ENCODE results near the gene PRKAR2B.
"Not testable (repeated sequence)": the region's sequence is repeated elsewhere in the genome, so short reads cannot be mapped to it uniquely, and the experiment has no call there.

DNA sequence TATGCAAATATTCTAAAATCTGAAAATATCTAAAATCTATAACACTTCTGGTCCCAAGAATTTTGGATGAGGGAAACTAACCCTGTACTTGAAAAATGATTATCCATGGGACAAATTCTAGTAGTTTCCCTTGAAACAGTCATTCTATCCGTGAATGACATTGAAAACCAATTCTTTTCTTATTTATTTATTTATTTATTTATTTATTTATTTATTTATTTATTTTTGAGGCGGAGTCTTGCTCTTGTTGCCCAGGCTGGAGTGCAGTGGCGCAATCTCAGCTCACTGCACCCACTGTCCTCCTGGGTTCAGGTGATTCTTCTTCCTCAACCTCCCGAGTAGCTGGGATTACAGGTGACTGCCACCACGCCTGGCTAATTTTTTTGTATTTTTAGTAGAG, 99.4 kb downstream of the PRKAR2B start:
- not testable (repeated sequence) for TF ChIP-seq POLR2A (IDR thresholded peaks at IDR 0.05)
- TF ChIP-seq, protein P1, sequence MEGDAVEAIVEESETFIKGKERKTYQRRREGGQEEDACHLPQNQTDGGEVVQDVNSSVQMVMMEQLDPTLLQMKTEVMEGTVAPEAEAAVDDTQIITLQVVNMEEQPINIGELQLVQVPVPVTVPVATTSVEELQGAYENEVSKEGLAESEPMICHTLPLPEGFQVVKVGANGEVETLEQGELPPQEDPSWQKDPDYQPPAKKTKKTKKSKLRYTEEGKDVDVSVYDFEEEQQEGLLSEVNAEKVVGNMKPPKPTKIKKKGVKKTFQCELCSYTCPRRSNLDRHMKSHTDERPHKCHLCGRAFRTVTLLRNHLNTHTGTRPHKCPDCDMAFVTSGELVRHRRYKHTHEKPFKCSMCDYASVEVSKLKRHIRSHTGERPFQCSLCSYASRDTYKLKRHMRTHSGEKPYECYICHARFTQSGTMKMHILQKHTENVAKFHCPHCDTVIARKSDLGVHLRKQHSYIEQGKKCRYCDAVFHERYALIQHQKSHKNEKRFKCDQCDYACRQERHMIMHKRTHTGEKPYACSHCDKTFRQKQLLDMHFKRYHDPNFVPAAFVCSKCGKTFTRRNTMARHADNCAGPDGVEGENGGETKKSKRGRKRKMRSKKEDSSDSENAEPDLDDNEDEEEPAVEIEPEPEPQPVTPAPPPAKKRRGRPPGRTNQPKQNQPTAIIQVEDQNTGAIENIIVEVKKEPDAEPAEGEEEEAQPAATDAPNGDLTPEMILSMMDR (IDR thresholded peaks at IDR 0.05) = not testable (repeated sequence)
